ENCODE results near the gene MCC. TPM values are rescaled to one million over a fixed set of nuclear protein-coding genes. Genes with fewer than 3 reads are reported as not detected.

Gene MCC
- total RNA-seq, 1 donor from 2014 or later, result 22.7 TPM

GRCh38 chr5:113166261-113166660, 322.0 kb downstream of the MCC start:
- Mint-ChIP-seq H3K27ac (ENCODE audit: unreplicated experiment) (no peak overlapping the region), H3K4me3 (ENCODE audit: unreplicated experiment) (no peak overlapping the region), H3K36me3 (ENCODE audit: low read depth, unreplicated experiment) (no peaks in the 10 kb centered on the region), H3K4me1 (ENCODE audit: unreplicated experiment) (peaks cover 2% of the 10 kb centered on the region), H3K27me3 (ENCODE audit: unreplicated experiment) (no peaks in the 10 kb centered on the region), H3K9me3 (ENCODE audit: unreplicated experiment) (no peaks in the 10 kb centered on the region)
- TF ChIP-seq, protein P1, sequence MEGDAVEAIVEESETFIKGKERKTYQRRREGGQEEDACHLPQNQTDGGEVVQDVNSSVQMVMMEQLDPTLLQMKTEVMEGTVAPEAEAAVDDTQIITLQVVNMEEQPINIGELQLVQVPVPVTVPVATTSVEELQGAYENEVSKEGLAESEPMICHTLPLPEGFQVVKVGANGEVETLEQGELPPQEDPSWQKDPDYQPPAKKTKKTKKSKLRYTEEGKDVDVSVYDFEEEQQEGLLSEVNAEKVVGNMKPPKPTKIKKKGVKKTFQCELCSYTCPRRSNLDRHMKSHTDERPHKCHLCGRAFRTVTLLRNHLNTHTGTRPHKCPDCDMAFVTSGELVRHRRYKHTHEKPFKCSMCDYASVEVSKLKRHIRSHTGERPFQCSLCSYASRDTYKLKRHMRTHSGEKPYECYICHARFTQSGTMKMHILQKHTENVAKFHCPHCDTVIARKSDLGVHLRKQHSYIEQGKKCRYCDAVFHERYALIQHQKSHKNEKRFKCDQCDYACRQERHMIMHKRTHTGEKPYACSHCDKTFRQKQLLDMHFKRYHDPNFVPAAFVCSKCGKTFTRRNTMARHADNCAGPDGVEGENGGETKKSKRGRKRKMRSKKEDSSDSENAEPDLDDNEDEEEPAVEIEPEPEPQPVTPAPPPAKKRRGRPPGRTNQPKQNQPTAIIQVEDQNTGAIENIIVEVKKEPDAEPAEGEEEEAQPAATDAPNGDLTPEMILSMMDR (IDR thresholded peaks at IDR 0.05; ENCODE audit: unreplicated experiment), result no peak
- no peak for DNase-seq (ENCODE audit: low spot score)

GRCh38 chr5:113164021-113164420, 324.2 kb downstream of the MCC start:
- DNase-seq (ENCODE audit: low spot score), result no peak
- H3K36me3 Mint-ChIP-seq (ENCODE audit: low read depth, unreplicated experiment), result no peaks in the 10 kb centered on the region
- H3K27me3 Mint-ChIP-seq (ENCODE audit: unreplicated experiment), result no peaks in the 10 kb centered on the region
- no peak overlapping the region for H3K4me3 Mint-ChIP-seq (ENCODE audit: unreplicated experiment)
- peak overlapping the region; percentile 18 for H3K27ac Mint-ChIP-seq (ENCODE audit: unreplicated experiment)
- peaks cover 2% of the 10 kb centered on the region for H3K4me1 Mint-ChIP-seq (ENCODE audit: unreplicated experiment)
- no peaks in the 10 kb centered on the region for H3K9me3 Mint-ChIP-seq (ENCODE audit: unreplicated experiment)
- TF ChIP-seq, protein P1 (IDR thresholded peaks at IDR 0.05; ENCODE audit: unreplicated experiment), result no peak

DNA sequence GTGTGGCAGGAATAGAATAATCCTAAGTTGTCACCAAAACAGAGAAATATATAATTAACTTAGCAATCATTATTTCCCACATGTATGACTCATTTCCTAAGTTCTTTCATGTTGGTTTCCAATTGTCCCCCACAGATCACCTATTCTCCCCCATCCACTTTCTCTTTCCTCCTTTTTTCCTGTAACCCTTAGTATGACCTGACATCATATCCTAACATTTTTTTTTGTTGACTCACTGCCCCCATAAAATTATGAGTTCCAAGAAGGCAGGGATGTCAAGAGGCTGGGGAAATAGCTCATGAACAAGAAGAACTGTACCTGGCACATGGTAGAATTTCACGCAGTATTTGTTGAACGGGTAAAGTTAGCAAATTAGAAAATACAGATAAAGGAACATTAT, 324.9 kb downstream of the MCC start:
- Mint-ChIP-seq H3K9me3 (ENCODE audit: unreplicated experiment) (no peaks in the 10 kb centered on the region), H3K4me1 (ENCODE audit: unreplicated experiment) (peaks cover 2% of the 10 kb centered on the region), H3K4me3 (ENCODE audit: unreplicated experiment) (no peak overlapping the region), H3K27ac (ENCODE audit: unreplicated experiment) (no peak overlapping the region), H3K36me3 (ENCODE audit: low read depth, unreplicated experiment) (no peaks in the 10 kb centered on the region), H3K27me3 (ENCODE audit: unreplicated experiment) (no peaks in the 10 kb centered on the region)
- TF ChIP-seq, protein P1 (IDR thresholded peaks at IDR 0.05; ENCODE audit: unreplicated experiment), result no peak
- DNase-seq (ENCODE audit: low spot score), result no peak

DNA sequence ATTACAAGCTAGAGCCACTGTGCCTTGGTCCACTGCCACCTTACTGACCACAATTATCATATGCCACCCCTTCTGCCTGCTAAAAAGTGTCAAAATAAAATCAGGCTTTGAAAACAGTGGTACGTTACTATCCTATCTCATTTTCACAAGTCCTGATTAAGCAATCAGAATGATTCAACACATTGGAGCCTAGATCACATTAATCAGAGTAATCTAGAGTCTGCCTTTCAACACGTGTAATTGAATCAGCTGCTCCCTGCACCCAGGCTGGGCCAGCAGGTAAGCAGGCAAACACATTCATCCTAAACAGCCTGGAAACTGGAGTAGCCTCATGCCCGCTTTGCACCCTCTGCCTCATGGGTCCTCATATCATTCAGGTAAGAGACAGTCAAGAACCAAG, 325.5 kb downstream of the MCC start:
- H3K9me3 Mint-ChIP-seq (ENCODE audit: unreplicated experiment), result no peaks in the 10 kb centered on the region
- no peaks in the 10 kb centered on the region for H3K36me3 Mint-ChIP-seq (ENCODE audit: low read depth, unreplicated experiment)
- H3K27ac Mint-ChIP-seq (ENCODE audit: unreplicated experiment), result no peak overlapping the region
- no peak overlapping the region for H3K4me3 Mint-ChIP-seq (ENCODE audit: unreplicated experiment)
- no peaks in the 10 kb centered on the region for H3K27me3 Mint-ChIP-seq (ENCODE audit: unreplicated experiment)
- peaks cover 2% of the 10 kb centered on the region for H3K4me1 Mint-ChIP-seq (ENCODE audit: unreplicated experiment)
- TF ChIP-seq, protein P1 (IDR thresholded peaks at IDR 0.05; ENCODE audit: unreplicated experiment), result no peak
- no peak for DNase-seq (ENCODE audit: low spot score)

DNA sequence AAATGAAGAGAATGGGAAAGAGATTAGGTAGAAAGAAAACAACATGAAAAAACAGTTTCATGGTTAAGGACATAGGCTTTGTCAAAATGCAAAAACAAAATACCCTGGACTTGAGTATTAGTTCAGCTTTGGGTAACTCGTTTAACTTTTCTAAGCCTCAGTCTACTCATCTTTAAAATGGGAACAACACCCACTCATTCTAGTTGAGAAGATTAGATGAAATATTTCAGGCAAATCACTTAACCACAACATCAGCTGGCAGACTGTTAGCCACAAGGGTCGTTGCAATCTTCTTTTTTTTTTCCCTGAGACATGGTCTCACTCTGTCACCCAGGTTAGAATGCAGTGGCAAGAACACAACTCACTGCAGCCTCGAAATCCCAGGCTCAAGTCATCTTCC, 326.0 kb downstream of the MCC start:
- Mint-ChIP-seq H3K9me3 (ENCODE audit: unreplicated experiment) (no peaks in the 10 kb centered on the region), H3K27ac (ENCODE audit: unreplicated experiment) (no peak overlapping the region)
- no peak for DNase-seq (ENCODE audit: low spot score)

More for the DNA sequence above, 326.0 kb downstream of the MCC start:
- Mint-ChIP-seq H3K4me3 (ENCODE audit: unreplicated experiment) (no peak overlapping the region), H3K27me3 (ENCODE audit: unreplicated experiment) (no peaks in the 10 kb centered on the region), H3K36me3 (ENCODE audit: low read depth, unreplicated experiment) (no peaks in the 10 kb centered on the region), H3K4me1 (ENCODE audit: unreplicated experiment) (peaks cover 2% of the 10 kb centered on the region)
- TF ChIP-seq, protein P1 (IDR thresholded peaks at IDR 0.05; ENCODE audit: unreplicated experiment), result no peak

Measured in endothelial cell (in vitro differentiated cells).